Calu3 (cell line): ENCODE measurements around the gene SLC9A3. TPM values are rescaled to one million over a fixed set of nuclear protein-coding genes. Genes with fewer than 3 reads are reported as not detected.

Experiments used
- BruUV-seq: library from RNA; stranded (reverse); fragments of 400-500 nt; replicated peaks from 2 replicates; lab custom pipeline; 2021; lab: Mats Ljungman, UMichigan
- CTCF ChIA-PET: fragments of 300-600 bp; sonication (Branson Sonifier 250); formaldehyde crosslinking; loops from one replicate; lab custom pipeline; 2022; ENCODE audit warnings: antibody characterized with exemption; lab: Charles Lee
- DNase-seq: peaks from one replicate; pipeline ENCODE4 v3.0.0; 2022
- H3K27ac Mint-ChIP-seq: one replicate; pipeline ENCODE4 v1.8.0; 2022; ENCODE audit warnings: mixed read lengths; ENCODE audit not compliant: unreplicated experiment
- H3K27me3 Mint-ChIP-seq: one replicate; pipeline ENCODE4 v1.8.0; 2022; ENCODE audit warnings: mixed read lengths; ENCODE audit not compliant: unreplicated experiment
- H3K36me3 Mint-ChIP-seq: one replicate; pipeline ENCODE4 v1.8.0; 2022; ENCODE audit warnings: mild to moderate bottlenecking, moderate library complexity, mixed read lengths; ENCODE audit not compliant: insufficient read depth, unreplicated experiment
- H3K4me1 Mint-ChIP-seq: one replicate; pipeline ENCODE4 v1.8.0; 2022; ENCODE audit warnings: mild to moderate bottlenecking, low read depth, mixed read lengths; ENCODE audit not compliant: unreplicated experiment
- H3K4me3 Mint-ChIP-seq: one replicate; pipeline ENCODE4 v1.8.0; 2022; ENCODE audit warnings: mild to moderate bottlenecking, low read depth, moderate library complexity, mixed read lengths; ENCODE audit not compliant: unreplicated experiment
- H3K9me3 Mint-ChIP-seq: one replicate; pipeline ENCODE4 v1.8.0; 2022; ENCODE audit warnings: low read depth, mixed read lengths; ENCODE audit not compliant: unreplicated experiment
- intact Hi-C: fragments of 100-400 bp; cut with micrococcal nuclease; formaldehyde crosslinking; loops from one replicate; pipeline ENCODE4 v1.10.0; 2022; ENCODE audit not compliant: unreplicated experiment
- total RNA-seq: library from RNA; stranded (reverse); gene quantifications from 2 replicates; pipeline ENCODE4 v1.2.3, GENCODE V29; 2022
- TF ChIP-seq, protein P1 (sequence below): fragments of 200-600 bp; IDR thresholded peaks from one replicate; pipeline ENCODE4 v1.8.0; 2022; ENCODE audit warnings: antibody characterized with exemption; ENCODE audit not compliant: unreplicated experiment

The SLC9A3 gene
- total RNA-seq, 1 experiment from 2014 or later: 1.1 TPM

GRCh38 chr5:463301-463700 is 60.9 kb downstream of the SLC9A3 start:
- intact Hi-C loops: no loop called here
- no peak overlapping the region for H3K4me3 Mint-ChIP-seq
- CTCF ChIA-PET: no interaction called here
- peaks cover 20% of the 10 kb centered on the region for H3K4me1 Mint-ChIP-seq
- no peak overlapping the region for H3K27ac Mint-ChIP-seq
- TF ChIP-seq, protein P1, sequence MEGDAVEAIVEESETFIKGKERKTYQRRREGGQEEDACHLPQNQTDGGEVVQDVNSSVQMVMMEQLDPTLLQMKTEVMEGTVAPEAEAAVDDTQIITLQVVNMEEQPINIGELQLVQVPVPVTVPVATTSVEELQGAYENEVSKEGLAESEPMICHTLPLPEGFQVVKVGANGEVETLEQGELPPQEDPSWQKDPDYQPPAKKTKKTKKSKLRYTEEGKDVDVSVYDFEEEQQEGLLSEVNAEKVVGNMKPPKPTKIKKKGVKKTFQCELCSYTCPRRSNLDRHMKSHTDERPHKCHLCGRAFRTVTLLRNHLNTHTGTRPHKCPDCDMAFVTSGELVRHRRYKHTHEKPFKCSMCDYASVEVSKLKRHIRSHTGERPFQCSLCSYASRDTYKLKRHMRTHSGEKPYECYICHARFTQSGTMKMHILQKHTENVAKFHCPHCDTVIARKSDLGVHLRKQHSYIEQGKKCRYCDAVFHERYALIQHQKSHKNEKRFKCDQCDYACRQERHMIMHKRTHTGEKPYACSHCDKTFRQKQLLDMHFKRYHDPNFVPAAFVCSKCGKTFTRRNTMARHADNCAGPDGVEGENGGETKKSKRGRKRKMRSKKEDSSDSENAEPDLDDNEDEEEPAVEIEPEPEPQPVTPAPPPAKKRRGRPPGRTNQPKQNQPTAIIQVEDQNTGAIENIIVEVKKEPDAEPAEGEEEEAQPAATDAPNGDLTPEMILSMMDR: no peak
- H3K27me3 Mint-ChIP-seq: no peaks in the 10 kb centered on the region
- no TSS peak for BruUV-seq
- H3K9me3 Mint-ChIP-seq: no peaks in the 10 kb centered on the region
- no peak for DNase-seq
- peaks cover 49% of the 10 kb centered on the region for H3K36me3 Mint-ChIP-seq

DNA sequence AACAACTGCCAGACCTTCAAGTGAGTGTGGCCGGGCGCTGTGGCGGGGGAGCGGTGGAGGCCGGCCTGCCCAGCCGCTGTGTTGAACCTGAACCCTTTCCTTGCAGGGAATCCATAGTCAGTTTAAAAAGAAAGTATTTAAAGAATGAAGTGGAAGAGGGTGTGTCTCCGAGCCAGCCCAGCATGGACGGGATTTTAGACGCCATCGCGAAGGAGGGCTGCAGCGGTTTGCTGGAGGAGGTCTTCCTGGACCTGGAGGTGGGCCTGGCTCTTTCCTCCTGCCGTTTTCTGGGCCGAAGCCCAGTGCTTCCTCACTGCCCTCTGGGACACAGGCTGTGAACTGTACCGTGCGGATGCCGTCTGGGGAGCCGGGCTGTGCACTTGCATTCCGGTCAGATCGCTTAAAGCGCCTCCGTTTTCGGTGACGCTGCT is 62.2 kb downstream of the SLC9A3 start:
- TF ChIP-seq, protein P1: no peak
- intact Hi-C loops: no loop called here
- Mint-ChIP-seq H3K4me3 (no peak overlapping the region), H3K36me3 (peaks cover 48% of the 10 kb centered on the region), H3K9me3 (no peaks in the 10 kb centered on the region), H3K27ac (no peak overlapping the region), H3K27me3 (no peaks in the 10 kb centered on the region), H3K4me1 (peaks cover 26% of the 10 kb centered on the region)
- DNase-seq: no peak
- BruUV-seq: no TSS peak
- CTCF ChIA-PET: no interaction called here

GRCh38 chr5:460273-460625 is 64.0 kb downstream of the SLC9A3 start:
- no peaks in the 10 kb centered on the region for H3K27me3 Mint-ChIP-seq
- peaks cover 26% of the 10 kb centered on the region for H3K4me1 Mint-ChIP-seq
- no TSS peak for BruUV-seq
- H3K9me3 Mint-ChIP-seq: no peaks in the 10 kb centered on the region
- TF ChIP-seq, protein P1: no peak
- intact Hi-C loops: no loop called here
- H3K36me3 Mint-ChIP-seq: peaks cover 44% of the 10 kb centered on the region
- no peak for DNase-seq
- CTCF ChIA-PET: no interaction called here
- peak overlapping the region; percentile 62 for H3K27ac Mint-ChIP-seq
- H3K4me3 Mint-ChIP-seq: no peak overlapping the region

- Mint-ChIP-seq H3K27me3 (no peaks in the 10 kb centered on the region), H3K4me1 (peaks cover 26% of the 10 kb centered on the region), H3K4me3 (no peak overlapping the region), H3K36me3 (peaks cover 47% of the 10 kb centered on the region), H3K9me3 (no peaks in the 10 kb centered on the region), H3K27ac (peak overlapping the region; percentile 62)
- CTCF ChIA-PET: no interaction called here
- TF ChIP-seq, protein P1: no peak
- intact Hi-C loops: no loop called here
- DNase-seq: no peak
- BruUV-seq: no TSS peak
Observed at GRCh38 chr5:459562-460272, 64.5 kb downstream of the SLC9A3 start.
